Measurements from ENCODE around the gene MANEAL.

The MANEAL gene

GRCh38 chr1:37828410-37829074, 34.9 kb downstream of the MANEAL start:
- DNase-seq (ENCODE audit: low read depth) = no peak

GRCh38 chr1:37831109-37831508, 37.5 kb downstream of the MANEAL start:
- DNase-seq (ENCODE audit: low read depth) = no peak

DNA sequence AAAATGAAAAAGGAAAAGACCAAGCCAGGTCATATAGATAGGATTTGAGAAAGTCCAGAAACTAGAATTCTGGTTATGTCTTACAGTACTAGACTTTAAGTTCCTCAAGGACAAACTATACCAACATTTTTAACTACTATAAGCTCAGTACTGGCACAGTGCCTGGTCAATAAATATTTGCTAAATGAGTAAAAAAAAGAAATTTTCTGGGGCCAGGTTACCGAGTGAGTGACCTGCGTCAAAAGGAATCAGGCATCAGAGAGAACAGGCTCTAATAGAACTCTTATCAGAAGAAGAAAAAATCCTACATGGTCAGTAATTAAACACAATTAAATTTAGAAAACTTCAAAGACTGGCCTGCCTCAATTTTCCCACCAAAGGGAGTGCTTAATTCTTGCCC, 38.2 kb downstream of the MANEAL start:
- no peak for DNase-seq (ENCODE audit: low read depth)

DNA sequence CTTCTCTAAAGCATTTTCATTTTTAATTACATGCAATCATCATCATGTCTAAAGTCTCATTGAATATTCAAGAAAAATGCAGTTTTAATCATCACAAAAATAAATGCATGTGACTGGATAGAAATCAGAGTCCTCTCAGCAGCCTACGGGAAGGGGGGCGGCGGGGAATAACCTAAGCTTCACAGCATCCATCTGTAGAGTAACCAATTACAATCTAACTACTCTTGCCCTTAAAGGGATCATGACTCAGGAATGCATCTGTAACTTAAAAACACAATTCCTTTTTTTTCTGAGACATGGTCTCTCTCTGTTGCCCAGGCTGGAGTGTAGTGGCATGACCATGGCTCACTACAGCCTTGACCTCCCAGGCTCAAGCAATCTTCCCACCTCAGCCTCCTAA, 43.1 kb downstream of the MANEAL start:
- DNase-seq (ENCODE audit: low read depth) = no peak

GRCh38 chr1:37839676-37840075, 46.0 kb downstream of the MANEAL start:
- DNase-seq (ENCODE audit: low read depth) = no peak

GRCh38 chr1:37840711-37841110, 47.1 kb downstream of the MANEAL start:
- no peak for DNase-seq (ENCODE audit: low read depth)

DNA sequence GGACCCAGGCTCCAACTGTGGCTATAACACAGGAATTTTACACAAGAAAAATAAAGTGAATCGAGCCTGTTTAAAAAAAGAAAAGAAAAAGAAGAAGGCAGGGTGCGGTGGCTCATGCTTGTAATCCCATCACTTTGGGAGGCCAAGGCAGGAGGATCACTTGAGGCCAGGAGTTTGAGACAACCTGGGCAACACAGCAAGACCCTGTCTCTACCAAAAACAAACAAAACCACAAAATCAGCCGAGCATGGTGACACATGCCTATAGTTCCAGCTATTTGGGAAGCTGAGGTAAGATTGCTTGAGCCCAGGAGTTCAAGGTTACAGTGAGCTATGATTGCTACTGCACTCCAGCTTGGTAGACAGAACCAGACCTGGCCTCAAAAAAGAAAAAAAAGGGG, 48.0 kb downstream of the MANEAL start:
- no peak for DNase-seq (ENCODE audit: low read depth)

DNA sequence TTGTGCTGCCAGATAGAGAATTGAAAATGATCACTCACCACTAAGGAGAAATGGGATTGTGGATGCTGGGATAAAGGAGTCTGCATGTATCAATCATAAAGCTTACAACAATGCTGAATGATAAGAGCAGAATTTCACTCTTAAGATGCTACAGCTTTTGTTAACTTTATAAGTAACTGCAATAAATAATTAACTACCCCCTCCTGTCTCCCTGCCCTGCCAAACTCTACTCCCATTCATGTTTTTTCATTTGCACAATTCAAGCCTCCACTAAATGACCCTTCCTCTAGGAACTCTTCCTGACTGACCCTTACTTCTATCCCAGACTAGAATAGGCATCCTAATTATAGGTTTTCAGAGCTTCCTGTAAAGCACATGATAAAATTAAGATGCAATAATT, 50.9 kb downstream of the MANEAL start:
- DNase-seq (ENCODE audit: low read depth) = no peak

GRCh38 chr1:37845049-37845646, 51.5 kb downstream of the MANEAL start:
- DNase-seq (ENCODE audit: low read depth) = no peak

- no peak for DNase-seq (ENCODE audit: low read depth)
Observed at GRCh38 chr1:37845786-37846185, 52.1 kb downstream of the MANEAL start.

GRCh38 chr1:37846647-37847339, 53.1 kb downstream of the MANEAL start:
- no peak for DNase-seq (ENCODE audit: low read depth)

- DNase-seq (ENCODE audit: low read depth) = no peak
Observed at GRCh38 chr1:37849480-37849879, 55.8 kb downstream of the MANEAL start.

DNA sequence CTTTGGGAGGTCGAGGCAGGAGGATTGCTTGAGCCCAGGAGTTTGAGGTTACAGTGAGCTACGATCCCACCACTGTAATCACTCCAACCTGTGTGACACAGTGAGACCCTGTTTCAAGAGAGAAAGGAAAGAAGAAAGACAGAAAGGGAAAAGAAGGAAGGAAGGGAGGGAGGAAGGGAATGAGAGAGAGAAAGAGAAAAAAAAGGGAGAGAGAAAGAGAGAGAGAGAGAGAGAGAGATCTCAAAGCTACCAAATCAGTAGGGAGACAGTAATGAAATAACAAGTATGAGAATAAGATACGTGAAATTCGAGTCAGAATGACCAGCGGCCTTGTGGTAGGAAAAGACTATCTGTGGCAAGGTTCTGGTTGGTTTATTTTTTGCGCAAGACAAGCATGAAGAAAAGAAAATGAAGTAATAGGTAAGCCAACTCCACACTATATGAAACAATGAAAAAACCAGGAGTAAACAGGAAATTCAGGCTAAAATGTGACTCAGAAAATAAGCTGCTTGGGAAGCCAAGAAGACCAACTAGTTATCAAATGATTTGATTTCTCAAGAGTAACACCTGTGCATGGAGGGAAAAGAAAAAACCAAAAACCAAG, 56.8 kb downstream of the MANEAL start:
- DNase-seq (ENCODE audit: low read depth) = no peak

All from stimulated activated CD8-positive, alpha-beta memory T cell treated with anti-CD3 and anti-CD28 coated beads, Interleukin-15, amount 100 ng/mL, for 24 hours (primary cell).